DOHH2 (cell line): ENCODE measurements around the gene CDKAL1.

Source experiments
- H3F3A ChIP-seq: fragments of 200-600 bp; sonication (generic), shearing (Covaris generic); 2 replicates; pipeline ENCODE4 v1.6.0; 2016; ENCODE audit warnings: antibody characterized with exemption, mild to moderate bottlenecking; ENCODE audit not compliant: control insufficient read depth, insufficient read depth
- H3K27ac ChIP-seq: fragments of 200-600 bp; sonication (generic); 2 replicates; pipeline ENCODE4 v1.5.1; 2014; ENCODE audit warnings: low read depth, mild to moderate bottlenecking, low read length, moderate library complexity
- H3K27me3 ChIP-seq: fragments of 200-600 bp; sonication (generic); 2 replicates; pipeline ENCODE4 v1.6.1; 2014; ENCODE audit warnings: mild to moderate bottlenecking, low read length, mixed read lengths; ENCODE audit not compliant: control insufficient read depth
- H3K36me3 ChIP-seq: fragments of 200-600 bp; sonication (generic); 2 replicates; pipeline ENCODE4 v1.6.1; 2014; ENCODE audit warnings: mild to moderate bottlenecking, low read length, moderate library complexity, mixed read lengths; ENCODE audit not compliant: control insufficient read depth
- H3K4me1 ChIP-seq: fragments of 200-600 bp; sonication (generic); 2 replicates; pipeline ENCODE4 v1.6.1; 2014; ENCODE audit warnings: mild to moderate bottlenecking, low read length, mixed read lengths; ENCODE audit not compliant: control insufficient read depth
- H3K4me2 ChIP-seq: fragments of 200-600 bp; sonication (generic); 2 replicates; pipeline ENCODE4 v1.6.0; 2014; ENCODE audit warnings: mild to moderate bottlenecking, low read length, moderate library complexity
- H3K4me3 ChIP-seq: fragments of 200-600 bp; sonication (generic); 2 replicates; pipeline ENCODE4 v1.5.1; 2014; ENCODE audit warnings: mild to moderate bottlenecking, low read length, mixed read lengths
- H3K79me2 ChIP-seq: fragments of 200-600 bp; sonication (generic); 2 replicates; pipeline ENCODE4 v1.6.1; 2014; ENCODE audit warnings: mild to moderate bottlenecking, low read length, mixed read lengths; ENCODE audit not compliant: control insufficient read depth
- H3K9me2 ChIP-seq: fragments of 200-600 bp; sonication (generic); replicated peaks from 2 replicates; pipeline ENCODE4 v1.6.1; 2014; ENCODE audit warnings: mild to moderate bottlenecking, low read length, mixed read lengths; ENCODE audit not compliant: control insufficient read depth
- H3K9me3 ChIP-seq: fragments of 200-600 bp; sonication (generic); 2 replicates; pipeline ENCODE4 v1.6.1; 2014; ENCODE audit warnings: antibody characterized with exemption, low read length, mixed read lengths; ENCODE audit not compliant: control insufficient read depth, insufficient read depth
- H4K20me1 ChIP-seq: fragments of 200-600 bp; sonication (generic); 2 replicates; pipeline ENCODE4 v1.6.0; 2014; ENCODE audit warnings: low read depth, mild to moderate bottlenecking, antibody characterized with exemption, low read length, moderate library complexity; ENCODE audit not compliant: control insufficient read depth, insufficient read depth
- CTCF ChIP-seq: fragments of 200-600 bp; sonication (generic); IDR thresholded peaks from one replicate; pipeline ENCODE4 v1.5.1; 2014; ENCODE audit warnings: antibody characterized with exemption, mild to moderate bottlenecking, low read depth, low read length; ENCODE audit not compliant: poor library complexity, severe bottlenecking
- EZH2phosphoT487 ChIP-seq: fragments of 200-600 bp; sonication (generic); IDR thresholded peaks from 2 replicates; pipeline ENCODE4 v1.6.1; 2017; ENCODE audit warnings: borderline replicate concordance, mild to moderate bottlenecking, antibody characterized with exemption, low read length, moderate library complexity, mixed read lengths

Gene CDKAL1

GRCh38 chr6:20918868-20919267 is 384.6 kb downstream of the CDKAL1 start:
- Histone ChIP-seq H3K4me1 (no peaks in the 10 kb centered on the region), H3K4me3 (no peak overlapping the region), H3F3A (no peaks in the 10 kb centered on the region), H4K20me1 (no peaks in the 10 kb centered on the region), H3K27me3 (no peaks in the 10 kb centered on the region), H3K79me2 (no peaks in the 10 kb centered on the region), H3K4me2 (no peak overlapping the region), H3K9me3 (no peaks in the 10 kb centered on the region), H3K9me2 (no peaks in the 10 kb centered on the region), H3K36me3 (no peaks in the 10 kb centered on the region), H3K27ac (no peak overlapping the region)
- TF ChIP-seq CTCF: no peak
- no peak for TF ChIP-seq EZH2phosphoT487

GRCh38 chr6:20919677-20920385 is 385.6 kb downstream of the CDKAL1 start:
- no peak overlapping the region for H3K27ac ChIP-seq

GRCh38 chr6:20921578-20921977 is 387.3 kb downstream of the CDKAL1 start:
- Histone ChIP-seq H3K9me3 (no peaks in the 10 kb centered on the region), H3K4me3 (no peak overlapping the region), H3K9me2 (no peaks in the 10 kb centered on the region), H3K27me3 (no peaks in the 10 kb centered on the region), H3K36me3 (no peaks in the 10 kb centered on the region), H3K27ac (no peak overlapping the region), H4K20me1 (no peaks in the 10 kb centered on the region), H3K79me2 (no peaks in the 10 kb centered on the region), H3F3A (no peaks in the 10 kb centered on the region), H3K4me1 (no peaks in the 10 kb centered on the region), H3K4me2 (no peak overlapping the region)
- TF ChIP-seq EZH2phosphoT487 (no peak), CTCF (no peak)

More at GRCh38 chr6:20919677-20920385, 385.6 kb downstream of the CDKAL1 start:
- Histone ChIP-seq H4K20me1 (no peaks in the 10 kb centered on the region), H3K4me2 (no peak overlapping the region), H3K27me3 (no peaks in the 10 kb centered on the region), H3K9me2 (no peaks in the 10 kb centered on the region), H3K79me2 (no peaks in the 10 kb centered on the region), H3K4me1 (no peaks in the 10 kb centered on the region), H3F3A (no peaks in the 10 kb centered on the region), H3K36me3 (no peaks in the 10 kb centered on the region), H3K9me3 (no peaks in the 10 kb centered on the region), H3K4me3 (no peak overlapping the region)
- TF ChIP-seq EZH2phosphoT487 (no peak), CTCF (no peak)
